ENCODE results near the gene RAB41.

The RAB41 gene

DNA sequence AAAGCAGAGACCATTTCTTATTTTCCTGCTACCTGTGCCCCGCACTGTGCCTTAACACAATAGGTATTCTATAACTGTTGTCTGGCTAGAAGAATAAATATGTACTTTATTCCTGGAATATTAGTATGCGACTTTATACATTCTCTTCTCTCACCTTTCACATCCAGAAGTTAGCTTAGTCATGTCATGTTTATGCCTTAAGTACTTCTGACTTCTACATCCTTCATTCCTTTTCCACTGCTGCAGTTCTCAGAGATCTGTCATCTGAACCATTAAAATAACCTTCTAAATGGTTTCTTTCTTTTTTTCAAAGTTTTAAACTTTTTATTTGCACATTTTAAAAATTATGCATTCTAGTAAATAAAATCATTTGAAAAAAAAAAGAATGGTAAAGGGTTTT lies 42.4 kb downstream of the RAB41 start:
- Histone ChIP-seq H3K9me3 (ENCODE audit: severe bottlenecking) (no peaks in the 10 kb centered on the region), H3K4me1 (ENCODE audit: insufficient read depth, poor library complexity, severe bottlenecking) (no peaks in the 10 kb centered on the region), H3K36me3 (ENCODE audit: low read depth) (peaks cover 3% of the 10 kb centered on the region; the same call in 1 of the 2 replicates), H3K27me3 (ENCODE audit: insufficient read depth, poor library complexity, severe bottlenecking) (no peaks in the 10 kb centered on the region), H3K27ac (ENCODE audit: poor library complexity, severe bottlenecking) (no peak overlapping the region), H3K4me3 (ENCODE audit: severe bottlenecking) (no peak overlapping the region)
- ATAC-seq (ENCODE audit: low read depth) (no peak), DNase-seq (ENCODE audit: low spot score) (no peak)
- TF ChIP-seq, protein P1, sequence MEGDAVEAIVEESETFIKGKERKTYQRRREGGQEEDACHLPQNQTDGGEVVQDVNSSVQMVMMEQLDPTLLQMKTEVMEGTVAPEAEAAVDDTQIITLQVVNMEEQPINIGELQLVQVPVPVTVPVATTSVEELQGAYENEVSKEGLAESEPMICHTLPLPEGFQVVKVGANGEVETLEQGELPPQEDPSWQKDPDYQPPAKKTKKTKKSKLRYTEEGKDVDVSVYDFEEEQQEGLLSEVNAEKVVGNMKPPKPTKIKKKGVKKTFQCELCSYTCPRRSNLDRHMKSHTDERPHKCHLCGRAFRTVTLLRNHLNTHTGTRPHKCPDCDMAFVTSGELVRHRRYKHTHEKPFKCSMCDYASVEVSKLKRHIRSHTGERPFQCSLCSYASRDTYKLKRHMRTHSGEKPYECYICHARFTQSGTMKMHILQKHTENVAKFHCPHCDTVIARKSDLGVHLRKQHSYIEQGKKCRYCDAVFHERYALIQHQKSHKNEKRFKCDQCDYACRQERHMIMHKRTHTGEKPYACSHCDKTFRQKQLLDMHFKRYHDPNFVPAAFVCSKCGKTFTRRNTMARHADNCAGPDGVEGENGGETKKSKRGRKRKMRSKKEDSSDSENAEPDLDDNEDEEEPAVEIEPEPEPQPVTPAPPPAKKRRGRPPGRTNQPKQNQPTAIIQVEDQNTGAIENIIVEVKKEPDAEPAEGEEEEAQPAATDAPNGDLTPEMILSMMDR (IDR thresholded peaks at IDR 0.05; ENCODE audit: poor library complexity, severe bottlenecking) = no peak

DNA sequence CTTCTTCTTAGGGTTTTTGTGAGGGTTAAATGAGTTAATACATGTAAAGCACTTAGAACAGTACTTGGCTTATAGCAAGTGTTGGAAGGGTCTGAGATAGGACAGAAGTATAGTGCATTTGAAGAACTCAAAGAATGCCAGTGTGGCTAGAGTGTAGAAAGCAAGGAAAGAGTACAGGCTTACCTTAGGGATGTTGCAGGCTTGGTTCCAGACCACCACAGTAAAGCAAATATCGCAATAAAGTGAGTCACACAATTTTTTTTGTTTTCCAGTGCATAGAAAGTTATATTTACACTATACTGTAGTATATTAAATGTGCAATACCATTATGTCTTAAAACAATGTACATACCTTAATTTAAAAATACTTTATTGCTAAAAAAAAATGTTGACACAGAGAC lies 49.2 kb downstream of the RAB41 start:
- no peak for ATAC-seq (ENCODE audit: low read depth)
- Histone ChIP-seq H3K27me3 (ENCODE audit: insufficient read depth, poor library complexity, severe bottlenecking) (no peaks in the 10 kb centered on the region), H3K4me3 (ENCODE audit: severe bottlenecking) (no peak overlapping the region), H3K36me3 (ENCODE audit: low read depth) (peaks cover 15% of the 10 kb centered on the region), H3K27ac (ENCODE audit: poor library complexity, severe bottlenecking) (no peak overlapping the region), H3K9me3 (ENCODE audit: severe bottlenecking) (no peaks in the 10 kb centered on the region), H3K4me1 (ENCODE audit: insufficient read depth, poor library complexity, severe bottlenecking) (no peaks in the 10 kb centered on the region)
- TF ChIP-seq, protein P1 (IDR thresholded peaks at IDR 0.05; ENCODE audit: poor library complexity, severe bottlenecking) = no peak
- DNase-seq (ENCODE audit: low spot score) = no peak

DNA sequence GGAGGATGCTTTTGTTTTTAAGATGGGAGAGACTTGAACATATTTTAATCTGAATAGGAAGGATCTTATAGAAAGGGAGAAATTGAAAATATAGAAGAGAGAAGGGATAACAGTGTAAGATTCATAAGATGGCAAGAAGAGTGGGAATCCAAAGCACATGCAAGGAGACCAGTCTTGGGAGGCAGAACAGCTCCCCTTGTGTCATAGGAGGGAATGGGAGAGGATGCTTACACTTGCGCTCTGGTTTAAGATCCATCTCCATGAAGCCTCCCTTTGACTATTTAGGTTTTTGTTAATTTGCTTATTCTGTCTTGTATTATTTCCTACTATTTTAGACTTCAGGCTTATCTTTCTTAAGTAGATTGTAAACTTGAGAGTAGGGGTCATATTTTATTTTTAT lies 50.6 kb downstream of the RAB41 start:
- H3K4me3 ChIP-seq (ENCODE audit: severe bottlenecking) = no peak overlapping the region
- H3K4me1 ChIP-seq (ENCODE audit: insufficient read depth, poor library complexity, severe bottlenecking) = no peaks in the 10 kb centered on the region
- no peaks in the 10 kb centered on the region for H3K27me3 ChIP-seq (ENCODE audit: insufficient read depth, poor library complexity, severe bottlenecking)
- no peaks in the 10 kb centered on the region for H3K9me3 ChIP-seq (ENCODE audit: severe bottlenecking)
- TF ChIP-seq, protein P1 (IDR thresholded peaks at IDR 0.05; ENCODE audit: poor library complexity, severe bottlenecking) = no peak
- peaks cover 21% of the 10 kb centered on the region for H3K36me3 ChIP-seq (ENCODE audit: low read depth)
- DNase-seq (ENCODE audit: low spot score) = no peak
- ATAC-seq (ENCODE audit: low read depth) = no peak
- H3K27ac ChIP-seq (ENCODE audit: poor library complexity, severe bottlenecking) = no peak overlapping the region

Data from RWPE2 (cell line).